Activated CD4-positive, alpha-beta T cell treated with anti-CD3 and anti-CD28 coated beads, Interleukin-2, amount 50 U/mL, for 24 hours (primary cell): Measurements from ENCODE around the gene APBA1.

Experiments
- DNase-seq, 2 donors: peaks; one replicate each; pipeline ENCODE4 v3.0.0-alpha.2; 2020; ENCODE audit warnings: low read depth in 1 of 2, low spot score in 1 of 2

The APBA1 gene

GRCh38 chr9:69485466-69485865, 186.7 kb downstream of the APBA1 start:
- DNase-seq = no peak

DNA sequence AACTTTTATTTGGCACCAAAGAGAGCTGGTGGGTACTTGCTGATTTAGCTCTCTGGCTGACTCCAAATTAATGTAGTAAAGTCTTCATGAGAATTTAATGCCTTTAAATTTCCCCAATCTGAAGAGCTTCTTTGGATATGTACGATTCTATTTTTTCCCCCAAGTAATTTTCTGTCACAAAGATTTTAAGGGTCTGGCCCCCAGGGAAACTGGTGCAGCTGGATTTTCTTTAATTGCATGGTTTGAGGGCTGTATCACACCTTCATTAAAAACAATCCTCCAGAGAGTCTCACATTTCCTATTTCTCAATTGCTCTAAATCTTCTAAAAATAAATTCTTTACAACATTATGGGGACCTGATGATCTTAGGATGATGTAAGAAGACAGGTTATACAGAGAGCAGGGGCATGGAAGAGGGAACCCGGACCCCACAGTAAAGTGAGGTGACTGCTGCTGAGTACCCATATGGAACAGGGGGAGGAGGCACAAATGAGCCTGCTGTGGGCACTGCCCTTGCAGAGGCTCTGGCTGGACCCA, 188.2 kb downstream of the APBA1 start:
- no peak for DNase-seq

- DNase-seq = no peak
Measured at GRCh38 chr9:69476797-69477196, 195.4 kb downstream of the APBA1 start.

- DNase-seq = no peak
Measured at GRCh38 chr9:69476016-69476415, 196.2 kb downstream of the APBA1 start.

DNA sequence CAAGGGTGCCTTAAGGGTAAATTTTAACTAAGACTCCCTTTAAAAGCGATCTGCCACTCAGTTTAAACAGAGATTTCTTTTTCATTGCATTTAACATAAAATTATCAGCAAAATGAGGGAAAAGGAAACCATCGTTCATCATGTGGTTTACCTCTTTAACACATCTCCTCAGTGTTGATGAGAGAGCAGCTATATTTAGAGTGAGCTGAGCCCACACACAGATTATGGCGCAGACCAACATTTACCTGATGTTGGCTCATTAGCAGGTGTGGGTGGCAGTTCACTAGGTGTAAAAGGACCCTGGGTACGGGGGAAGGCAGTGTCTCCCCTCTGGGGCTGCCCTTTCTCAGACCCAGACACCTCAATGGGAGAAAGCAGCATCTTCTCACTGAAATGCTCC, 197.3 kb downstream of the APBA1 start:
- DNase-seq = no peak

DNA sequence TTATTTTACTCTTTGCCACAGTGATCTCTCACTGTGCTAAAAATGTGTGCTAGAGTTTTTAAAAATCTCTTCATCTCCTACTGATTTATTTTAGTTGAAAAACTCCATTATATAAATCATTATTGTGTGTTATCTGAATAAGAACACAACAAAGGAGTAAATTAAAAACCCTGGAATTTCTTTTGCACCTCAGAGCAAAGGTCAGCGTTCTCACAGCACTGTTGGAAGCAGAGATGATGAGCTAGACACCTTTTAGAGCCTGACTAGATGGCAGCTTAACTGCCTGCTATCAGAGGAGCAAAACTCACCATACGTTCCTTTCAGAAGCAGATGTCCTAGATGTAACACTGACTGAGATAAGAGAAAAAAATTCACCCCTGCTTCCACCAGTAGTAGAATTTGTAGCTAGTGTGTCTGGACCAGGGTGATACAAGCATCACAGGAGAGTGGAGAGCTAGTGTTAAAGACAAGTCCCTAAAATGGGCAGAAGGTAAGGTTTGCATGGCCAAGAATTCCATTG, 200.0 kb downstream of the APBA1 start:
- DNase-seq = no peak

GRCh38 chr9:69471433-69471832, 200.7 kb downstream of the APBA1 start:
- DNase-seq = no peak

DNA sequence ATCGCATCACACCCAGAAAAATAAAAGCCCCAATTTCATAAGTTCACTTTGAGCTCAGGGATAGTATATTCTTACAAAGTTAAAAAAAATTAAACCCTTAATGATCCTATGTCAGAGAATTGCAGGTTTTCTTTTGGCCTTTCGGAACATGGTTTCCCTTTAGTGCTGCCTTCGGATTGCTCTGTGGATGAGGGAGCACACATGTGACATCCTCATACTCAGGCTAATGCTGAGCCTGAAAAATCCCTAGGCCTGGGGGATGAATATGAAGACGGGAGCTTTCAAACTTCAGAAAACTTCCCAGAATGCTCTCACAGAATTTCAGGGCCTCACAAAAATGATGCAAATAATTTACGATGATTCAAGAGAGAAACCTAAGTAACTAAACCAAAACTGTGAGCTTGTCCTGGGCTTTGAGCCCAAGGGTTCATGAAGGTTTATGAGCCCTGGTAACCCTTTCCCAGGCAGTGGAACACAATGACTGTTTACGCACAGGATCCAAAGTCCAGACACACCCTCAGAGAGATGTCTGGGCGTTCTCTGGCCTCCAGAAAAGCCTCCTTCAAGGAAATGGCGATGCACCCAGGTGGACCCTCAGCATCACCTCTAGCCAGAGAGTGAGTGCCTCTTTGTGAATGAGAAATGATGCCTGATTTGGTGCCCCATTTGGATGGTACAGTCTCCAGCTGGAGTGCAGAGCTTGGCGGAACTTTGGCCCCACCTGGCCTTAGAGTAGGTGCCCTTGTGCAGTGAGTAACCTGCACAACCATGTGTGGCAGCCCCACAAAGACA, 201.8 kb downstream of the APBA1 start:
- no peak for DNase-seq

DNA sequence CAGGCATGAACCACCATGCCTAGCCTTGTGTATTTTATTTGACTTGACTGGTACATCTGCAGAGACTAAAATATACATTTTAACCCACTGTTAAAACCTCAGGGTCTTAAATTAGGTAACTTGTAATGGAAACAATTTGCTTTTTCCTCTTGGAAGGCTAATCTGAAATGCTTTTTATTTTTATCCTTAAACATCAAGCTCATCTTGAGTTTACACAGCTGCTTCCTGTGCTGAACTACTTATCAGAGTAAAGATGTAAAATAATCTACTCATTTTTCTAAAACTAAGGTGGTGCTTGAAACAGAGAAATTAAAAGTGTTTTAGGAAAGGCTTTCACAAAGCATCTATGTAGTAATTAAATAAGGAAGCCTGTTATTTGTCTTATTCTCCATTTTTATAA, 203.0 kb downstream of the APBA1 start:
- no peak for DNase-seq

DNA sequence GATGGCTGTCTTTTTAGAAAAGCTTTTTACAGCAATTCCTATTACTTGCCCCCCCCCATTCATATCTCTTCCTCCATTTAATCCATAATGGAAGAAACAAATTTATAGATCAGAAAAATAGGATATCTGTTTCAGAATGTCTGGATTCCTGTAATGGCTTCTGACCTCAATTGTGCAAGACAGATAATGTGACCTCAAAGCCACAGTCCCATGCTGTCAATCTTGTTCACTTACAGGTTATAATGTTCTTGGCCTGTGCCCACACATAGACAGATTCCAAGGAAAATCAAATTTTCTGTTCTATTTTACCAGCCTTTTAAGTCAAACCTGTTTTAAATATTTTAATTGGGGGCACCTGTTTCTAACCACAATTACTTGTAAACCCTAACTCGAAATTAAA, 203.8 kb downstream of the APBA1 start:
- DNase-seq = no peak

GRCh38 chr9:69466151-69466550, 206.0 kb downstream of the APBA1 start:
- no peak for DNase-seq

DNA sequence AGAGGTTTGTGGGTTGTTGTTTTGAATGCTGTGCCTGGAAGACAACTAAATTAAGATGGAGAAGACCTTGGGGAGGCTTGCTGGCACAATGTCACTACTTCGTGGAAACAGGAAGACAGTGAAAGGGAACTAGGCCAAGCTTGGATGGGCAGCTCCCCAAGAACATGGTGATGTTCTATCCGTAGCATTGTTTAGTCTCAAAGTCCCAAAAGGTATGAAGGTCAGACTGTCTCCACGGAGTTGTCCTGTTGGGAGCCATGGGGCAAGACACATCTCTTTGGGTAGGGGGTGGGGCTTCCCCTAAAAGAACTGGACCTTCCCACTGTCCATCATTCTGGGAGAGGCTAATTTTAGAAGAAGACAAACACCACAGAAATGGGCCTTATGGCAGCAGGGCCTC, 206.7 kb downstream of the APBA1 start:
- DNase-seq = no peak

- DNase-seq = no peak
Measured at GRCh38 chr9:69463497-69464068, 208.6 kb downstream of the APBA1 start.

- no peak for DNase-seq
Measured at GRCh38 chr9:69462394-69462793, 209.8 kb downstream of the APBA1 start.

GRCh38 chr9:69461103-69461887, 210.9 kb downstream of the APBA1 start:
- DNase-seq = no peak

GRCh38 chr9:69460012-69460411, 212.2 kb downstream of the APBA1 start:
- DNase-seq = no peak

DNA sequence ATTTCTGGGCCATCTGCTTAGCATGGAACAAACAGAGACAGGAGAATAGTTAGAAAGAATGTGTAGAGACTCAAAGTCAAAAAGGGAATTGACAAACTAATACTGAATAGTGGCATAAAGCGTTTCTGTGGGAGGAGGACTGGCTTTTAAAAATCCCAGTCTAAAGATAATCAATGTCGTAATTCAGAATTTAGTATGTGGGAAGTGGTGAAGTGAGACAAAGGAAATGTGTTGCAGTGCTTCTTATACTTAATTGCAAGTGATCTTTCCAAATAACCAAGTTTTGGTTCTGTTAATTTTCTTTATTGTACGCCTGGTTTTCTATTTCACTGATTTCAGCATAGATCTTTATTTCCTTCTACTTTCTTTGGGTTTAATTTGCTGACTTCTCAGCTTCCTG, 214.0 kb downstream of the APBA1 start:
- no peak for DNase-seq

DNA sequence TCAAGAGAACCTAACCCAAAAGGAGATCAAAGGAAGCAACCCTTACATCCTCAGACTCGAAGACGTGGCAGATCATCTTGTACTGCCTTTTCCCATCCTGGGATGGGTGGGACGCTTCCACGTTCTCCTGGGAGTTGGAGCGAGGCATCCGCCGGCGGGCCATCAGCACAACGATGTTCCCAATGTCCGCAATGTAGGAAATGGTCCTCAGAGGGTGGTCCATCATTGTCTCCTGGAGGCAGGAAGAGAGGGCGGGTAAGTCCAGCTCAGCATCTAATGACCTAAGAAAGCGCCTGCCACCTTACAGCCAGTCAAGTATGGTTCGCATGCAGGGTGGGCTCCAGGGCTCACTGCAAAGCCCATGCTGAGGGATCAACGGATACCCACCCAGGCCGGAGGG, 216.0 kb downstream of the APBA1 start:
- no peak for DNase-seq

GRCh38 chr9:69455311-69455710, 216.9 kb downstream of the APBA1 start:
- no peak for DNase-seq

GRCh38 chr9:69454321-69454720, 217.8 kb downstream of the APBA1 start:
- no peak for DNase-seq

DNA sequence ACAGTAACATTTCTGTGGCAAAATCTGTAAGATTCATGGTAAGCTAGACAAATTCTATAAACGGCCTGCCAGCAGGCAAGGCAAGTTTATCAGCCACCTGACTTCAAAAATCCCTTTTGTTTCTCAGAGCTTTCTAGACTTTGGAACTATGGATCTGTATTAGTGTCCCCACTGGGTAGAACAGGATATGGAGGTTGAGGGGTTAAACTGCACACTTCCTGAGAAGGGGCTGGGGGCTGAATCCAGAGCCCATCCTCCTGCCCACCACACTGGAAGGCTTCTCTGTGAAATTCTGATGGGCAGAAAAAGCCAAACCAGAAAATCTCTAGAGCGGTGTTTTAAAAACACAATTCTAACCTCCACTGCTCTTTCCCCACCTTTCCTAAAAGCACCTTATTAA, 218.4 kb downstream of the APBA1 start:
- DNase-seq = no peak
